Superior temporal gyrus (tissue), 1 donor: ENCODE measurements around the gene TNKS2.
"Not testable (repeated sequence)": the region's sequence is repeated elsewhere in the genome, so short reads cannot be mapped to it uniquely, and the experiment has no call there.

Experiments
- DNase-seq: peaks from one replicate; pipeline ENCODE4 v3.0.0-alpha.2; 2016; ENCODE audit errors: extremely low spot score

Gene TNKS2

DNA sequence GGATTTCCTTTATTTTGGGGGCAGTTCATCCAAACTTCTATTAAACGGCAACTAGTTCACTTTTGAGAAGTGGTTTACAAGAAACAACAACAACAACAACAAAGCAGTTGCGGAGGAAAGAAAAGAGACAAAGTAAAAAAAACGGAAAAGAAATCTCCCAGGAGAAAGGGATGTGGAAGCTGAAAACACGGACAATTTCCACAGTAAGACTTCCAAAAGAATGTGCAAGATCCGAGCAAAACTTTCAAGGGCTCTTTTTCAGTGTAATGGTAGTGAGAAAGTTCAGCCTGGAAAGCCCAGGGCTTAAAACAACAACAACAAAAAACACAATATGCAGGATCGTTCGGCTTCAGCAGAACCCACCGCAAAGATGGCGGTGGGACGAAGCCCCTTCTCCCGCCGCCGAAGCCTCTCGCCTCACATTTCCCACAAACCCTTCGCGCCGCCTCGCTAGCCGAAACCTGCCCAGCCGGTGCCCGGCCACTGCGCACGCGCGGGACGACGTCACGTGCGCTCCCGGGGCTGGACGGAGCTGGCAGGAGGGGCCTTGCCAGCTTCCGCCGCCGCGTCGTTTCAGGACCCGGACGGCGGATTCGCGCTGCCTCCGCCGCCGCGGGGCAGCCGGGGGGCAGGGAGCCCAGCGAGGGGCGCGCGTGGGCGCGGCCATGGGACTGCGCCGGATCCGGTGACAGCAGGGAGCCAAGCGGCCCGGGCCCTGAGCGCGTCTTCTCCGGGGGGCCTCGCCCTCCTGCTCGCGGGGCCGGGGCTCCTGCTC is at the start of gene TNKS2:
Gene TNKS2, plus strand, starts transcription at position 553 of the 775 bp plus-strand sequence. CDS start 265 bp downstream, outside the sequence.
- peak; percentile 94 for DNase-seq

DNA sequence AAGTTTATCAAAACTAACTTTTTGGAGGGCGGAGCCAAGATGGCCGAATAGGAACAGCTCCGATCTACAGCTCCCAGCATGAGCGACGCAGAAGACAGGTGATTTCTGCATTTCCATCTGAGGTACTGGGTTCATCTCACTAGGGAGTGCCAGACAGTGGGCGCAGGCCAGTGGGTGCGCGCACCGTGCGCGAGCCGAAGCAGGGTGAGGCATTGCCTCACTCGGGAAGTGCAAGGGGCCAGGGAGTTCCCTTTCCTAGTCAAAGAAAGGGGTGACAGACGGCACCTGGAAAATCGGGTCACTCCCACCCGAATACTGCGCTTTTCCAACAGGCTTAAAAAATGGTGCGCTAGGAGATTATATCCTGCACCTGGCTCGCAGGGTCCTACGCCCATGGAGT is 48.6 kb upstream of the TNKS2 start:
- not testable (repeated sequence) for DNase-seq

DNA sequence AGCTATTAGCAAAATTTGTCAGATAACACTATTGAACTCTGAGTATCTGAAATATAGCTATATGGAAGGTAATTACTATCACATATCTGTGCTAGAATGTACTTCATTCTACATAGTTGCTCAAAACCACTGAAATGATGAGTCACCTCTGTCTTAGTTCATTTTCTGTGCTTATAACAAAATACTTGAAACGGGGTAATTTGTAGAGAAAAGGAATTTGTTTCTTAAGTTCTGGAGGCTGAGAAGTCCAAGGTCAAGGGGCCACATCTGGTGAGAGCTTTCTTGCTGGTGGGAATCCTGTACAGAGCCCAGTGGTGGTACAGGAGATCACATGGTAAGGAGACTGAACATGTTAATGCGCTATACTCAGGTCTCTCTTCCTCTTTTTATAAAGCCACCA is 41.9 kb upstream of the TNKS2 start:
- no peak for DNase-seq

DNA sequence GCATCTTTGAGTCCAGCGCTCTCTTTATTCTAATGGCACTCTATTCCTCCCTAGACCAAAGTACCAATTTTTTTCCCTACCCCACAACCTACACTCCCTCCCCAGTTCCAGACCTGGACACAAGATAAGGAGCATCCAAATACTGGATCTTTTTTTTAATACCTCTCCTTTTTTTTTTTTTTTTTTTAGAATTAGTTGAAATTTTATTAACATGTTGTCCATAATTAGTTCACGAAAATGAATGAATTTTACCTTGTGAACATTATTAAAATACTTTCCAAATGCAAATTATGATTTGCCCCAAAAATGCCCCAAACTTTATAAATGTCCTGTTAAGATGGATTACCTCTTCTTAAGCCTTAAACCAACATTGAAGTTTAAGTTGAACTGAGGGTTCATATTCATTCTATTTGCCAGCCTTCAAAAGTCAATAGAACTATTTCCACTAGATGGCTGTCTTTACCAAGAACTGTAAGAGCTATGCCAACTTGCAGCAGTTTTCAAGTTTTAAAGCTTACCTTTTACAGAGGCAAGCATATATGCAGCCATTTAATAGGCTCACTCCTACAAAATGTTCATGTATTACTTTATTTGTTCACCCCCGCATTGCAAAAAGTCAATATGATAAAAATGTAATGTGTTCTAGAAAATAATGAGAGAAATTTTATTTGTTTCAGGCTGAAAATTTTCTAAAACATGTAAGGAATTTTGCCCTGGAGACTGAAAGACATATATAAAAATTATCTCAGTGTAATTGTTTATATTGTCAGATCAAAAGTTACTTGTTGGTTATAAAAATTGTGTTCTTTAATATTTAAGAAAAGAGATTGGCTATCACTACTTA is 39.7 kb upstream of the TNKS2 start:
- DNase-seq = peak; percentile 77

DNA sequence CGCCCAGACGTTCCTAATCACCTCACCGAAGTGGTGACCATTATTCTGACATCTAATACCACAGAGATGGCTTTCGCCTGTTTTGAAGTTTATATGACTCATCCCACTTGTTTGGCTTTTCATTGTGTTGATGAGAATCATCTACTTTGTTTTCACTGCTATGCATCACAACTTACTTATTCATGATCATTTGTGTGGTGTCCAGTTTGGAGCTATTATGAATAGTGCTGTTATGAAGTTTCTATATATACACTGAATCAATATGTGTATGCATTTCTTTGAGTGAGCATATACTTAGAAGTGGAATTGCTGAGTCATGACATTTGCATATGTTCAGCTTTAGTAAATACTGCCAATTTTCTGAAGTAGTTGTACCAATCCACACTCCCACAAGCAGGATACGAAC is 38.6 kb upstream of the TNKS2 start:
- DNase-seq = no peak

DNA sequence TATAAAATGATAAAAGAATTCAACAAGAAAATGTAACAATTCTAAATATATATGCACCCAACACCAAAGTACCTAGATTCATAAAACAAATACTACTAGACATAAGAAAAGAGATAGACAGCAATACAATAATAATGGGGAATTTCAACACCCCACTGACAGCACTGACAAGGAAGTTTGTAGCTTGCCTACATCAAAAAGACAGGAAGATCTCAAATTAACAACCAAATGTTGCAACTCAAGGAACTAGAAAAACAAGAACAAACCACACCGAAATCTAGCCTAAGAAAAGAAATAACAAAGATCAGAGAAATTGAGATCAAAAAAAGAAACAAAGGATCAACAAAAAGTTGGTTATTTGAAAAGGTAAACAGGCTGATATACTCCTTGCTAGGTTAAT is 36.5 kb upstream of the TNKS2 start:
- DNase-seq = no peak

DNA sequence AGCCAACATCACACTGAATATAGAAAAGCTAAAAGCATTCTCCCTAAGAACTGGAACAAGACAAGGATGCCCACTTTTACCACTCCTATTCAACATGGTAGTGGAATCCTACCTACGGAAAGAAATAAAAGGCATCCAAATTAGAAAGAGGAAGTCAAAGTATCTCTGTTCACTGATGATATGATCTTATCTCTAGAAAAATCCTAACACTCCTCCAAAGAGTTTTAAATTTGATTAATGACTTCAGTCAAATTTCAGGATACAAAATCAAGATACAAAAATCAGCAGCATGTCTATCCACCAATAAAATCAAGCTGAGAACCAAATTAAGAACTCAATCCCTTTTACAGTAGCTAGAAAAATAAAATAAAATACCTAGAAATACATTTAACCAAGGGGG is 35.3 kb upstream of the TNKS2 start:
- DNase-seq = no peak

DNA sequence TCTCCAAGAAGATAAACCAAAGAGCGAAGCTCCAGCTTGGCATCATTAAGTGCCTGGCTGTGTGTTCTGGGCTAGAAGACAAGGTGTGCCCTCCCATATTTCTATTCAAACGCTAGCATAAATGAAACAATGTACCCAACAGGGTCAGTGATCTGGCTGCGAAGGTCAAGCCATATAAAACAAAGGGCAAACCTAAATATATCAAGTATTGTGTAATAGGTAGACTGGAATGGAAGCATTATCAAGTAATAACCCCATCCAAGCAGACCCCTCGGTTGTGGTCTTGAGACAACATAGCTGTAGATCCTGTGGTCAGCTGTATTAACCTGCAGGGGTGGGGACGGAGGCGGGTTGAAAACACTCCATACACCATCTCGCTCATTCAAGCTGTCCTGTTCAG is 31.6 kb upstream of the TNKS2 start:
- no peak for DNase-seq

DNA sequence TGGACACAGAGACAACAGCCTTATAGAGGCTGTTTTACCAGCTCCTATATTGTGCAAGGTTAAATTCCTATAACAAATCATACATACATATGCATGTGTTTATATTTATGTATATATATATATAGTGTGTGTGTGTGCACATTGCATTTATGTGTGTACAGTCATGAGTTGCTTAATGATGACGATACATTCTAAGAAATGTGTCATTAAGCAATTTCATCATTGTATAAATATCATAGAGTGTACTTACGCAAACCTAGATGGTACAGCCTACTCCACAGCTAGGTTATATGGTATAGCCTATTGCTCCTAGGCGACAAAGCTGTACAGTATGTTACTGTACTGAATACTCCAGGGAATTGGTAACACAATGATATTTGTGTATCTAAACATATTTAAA is 30.1 kb upstream of the TNKS2 start:
- no peak for DNase-seq

DNA sequence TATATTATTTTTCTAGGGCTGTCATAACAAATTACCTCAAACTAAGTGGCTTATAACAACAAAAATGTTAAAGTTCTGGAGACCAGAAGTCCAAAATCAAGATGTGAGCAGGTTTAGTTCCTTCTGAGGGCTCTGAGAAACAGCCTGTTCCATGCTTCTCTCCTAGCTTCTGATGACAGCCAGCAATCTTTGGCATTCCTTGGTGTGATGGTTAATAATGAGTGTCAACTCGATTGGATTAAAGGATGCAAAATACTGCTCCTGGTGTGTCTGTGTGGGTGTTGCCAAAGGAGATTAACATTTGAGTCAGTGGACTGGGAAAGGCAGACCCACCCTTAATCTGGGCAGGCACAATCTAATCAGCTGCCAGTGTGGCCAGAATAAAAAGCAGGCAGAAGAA is 26.3 kb upstream of the TNKS2 start:
- no peak for DNase-seq

DNA sequence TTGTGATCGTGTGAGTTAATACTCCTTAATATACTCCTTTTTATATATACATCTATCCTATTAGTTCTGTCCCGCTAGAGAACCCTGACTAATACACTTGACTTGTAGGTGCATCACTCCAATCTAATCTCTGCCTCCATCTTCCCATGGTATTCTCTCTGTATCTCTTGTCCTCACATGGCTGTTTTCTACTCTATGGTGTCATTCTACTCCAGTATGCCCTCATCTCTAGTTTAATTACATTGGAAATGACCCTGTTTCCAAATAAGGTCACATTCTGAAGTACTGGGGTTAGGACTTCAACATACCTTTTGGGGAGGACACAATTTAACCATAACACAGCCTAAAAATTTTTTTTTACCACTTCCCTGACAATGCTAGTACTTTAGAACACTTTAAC is 25.8 kb upstream of the TNKS2 start:
- no peak for DNase-seq

DNA sequence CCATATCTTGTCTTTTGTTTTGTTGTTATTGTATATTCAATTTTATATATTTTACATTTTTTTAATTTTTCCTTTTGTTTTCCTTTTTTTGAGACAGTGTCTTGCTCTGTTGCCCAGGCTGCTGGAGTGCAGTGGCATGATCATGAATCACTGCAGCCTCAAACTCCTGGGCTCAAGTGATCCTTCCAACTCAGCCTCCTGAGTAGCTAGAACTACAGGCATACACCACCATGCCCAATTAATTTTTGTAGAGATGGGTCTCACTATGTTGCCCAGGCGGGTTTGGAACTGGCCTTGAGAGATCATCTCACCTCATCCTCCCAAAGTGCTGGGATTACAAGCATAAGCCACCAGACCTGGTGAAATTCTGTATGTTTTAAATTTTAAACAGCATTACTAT is 25.4 kb upstream of the TNKS2 start:
- DNase-seq = no peak

DNA sequence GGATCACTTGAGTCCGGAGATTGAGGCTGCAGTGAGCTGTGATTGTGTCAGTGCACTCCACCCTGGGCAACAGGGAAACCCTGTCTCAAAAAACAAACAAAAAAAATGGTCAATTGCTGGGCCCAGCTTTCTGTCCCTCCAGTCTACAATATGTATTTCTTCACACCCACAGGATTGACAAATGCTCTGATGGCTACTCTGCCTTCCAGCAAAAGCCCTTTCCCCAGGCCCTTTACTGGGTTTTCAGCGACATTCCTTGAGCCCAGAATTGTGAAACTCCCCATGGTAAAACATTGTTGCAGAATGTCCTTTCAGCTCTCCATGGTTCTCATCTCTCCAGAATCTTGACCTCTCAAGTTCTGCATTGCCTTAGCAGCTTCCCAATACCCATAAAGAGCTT is 23.7 kb upstream of the TNKS2 start:
- DNase-seq = no peak

DNA sequence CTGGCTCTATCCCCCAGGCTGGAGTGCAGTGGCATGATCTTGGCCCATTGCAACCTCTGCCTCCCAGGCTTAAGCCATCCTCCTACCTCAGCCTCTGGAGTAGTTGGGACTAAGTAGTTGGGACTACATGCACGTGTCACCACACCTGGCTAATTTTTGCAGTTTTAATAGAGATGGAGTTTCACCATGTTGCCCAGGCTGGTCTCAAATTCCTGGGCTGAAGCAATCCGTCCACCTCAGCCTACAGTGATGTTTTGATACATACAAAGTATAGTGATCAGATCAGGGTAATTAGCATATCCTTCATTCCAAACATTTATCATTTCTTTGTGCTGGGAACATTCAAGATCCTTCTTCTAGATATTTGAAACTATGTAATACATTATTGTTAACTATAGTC is 22.5 kb upstream of the TNKS2 start:
- DNase-seq = no peak

DNA sequence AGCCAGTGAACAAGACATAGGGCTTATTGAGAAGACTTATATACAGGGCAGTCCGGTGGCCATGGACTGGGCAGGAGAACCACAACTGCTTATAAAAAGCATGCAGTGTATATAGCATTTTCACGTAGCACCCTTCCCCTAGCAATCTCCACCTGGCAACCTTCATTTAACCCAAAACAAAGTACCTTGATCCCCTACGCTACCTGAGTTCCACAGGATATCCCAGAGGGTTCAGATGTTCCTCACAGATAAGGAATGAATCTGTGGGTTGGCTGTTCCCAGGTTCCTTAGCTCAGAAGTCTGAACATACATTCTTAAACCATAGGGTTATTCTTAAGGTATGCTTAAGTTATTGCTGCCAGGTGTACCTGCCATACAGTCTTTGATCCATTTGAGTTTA is 22.0 kb upstream of the TNKS2 start:
- DNase-seq = no peak

DNA sequence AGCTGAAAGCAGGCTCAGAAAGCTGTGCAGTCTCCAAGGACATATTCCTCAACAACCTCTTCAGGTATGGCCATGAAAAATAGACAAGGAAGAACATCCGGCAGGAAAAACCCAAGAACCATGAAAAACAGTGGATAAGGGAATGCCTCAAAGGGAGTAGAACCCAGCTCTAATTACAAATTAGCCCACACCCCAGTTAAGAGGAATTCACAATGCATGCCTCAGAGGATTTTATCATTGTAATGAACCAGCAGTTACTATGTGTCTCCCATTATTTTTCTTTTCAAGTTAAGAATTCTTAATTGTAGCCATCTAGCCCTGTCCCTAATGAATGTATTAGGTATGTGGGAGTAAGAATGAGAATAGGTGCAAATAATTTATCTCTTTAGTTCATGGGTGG is 19.7 kb upstream of the TNKS2 start:
- no peak for DNase-seq

DNA sequence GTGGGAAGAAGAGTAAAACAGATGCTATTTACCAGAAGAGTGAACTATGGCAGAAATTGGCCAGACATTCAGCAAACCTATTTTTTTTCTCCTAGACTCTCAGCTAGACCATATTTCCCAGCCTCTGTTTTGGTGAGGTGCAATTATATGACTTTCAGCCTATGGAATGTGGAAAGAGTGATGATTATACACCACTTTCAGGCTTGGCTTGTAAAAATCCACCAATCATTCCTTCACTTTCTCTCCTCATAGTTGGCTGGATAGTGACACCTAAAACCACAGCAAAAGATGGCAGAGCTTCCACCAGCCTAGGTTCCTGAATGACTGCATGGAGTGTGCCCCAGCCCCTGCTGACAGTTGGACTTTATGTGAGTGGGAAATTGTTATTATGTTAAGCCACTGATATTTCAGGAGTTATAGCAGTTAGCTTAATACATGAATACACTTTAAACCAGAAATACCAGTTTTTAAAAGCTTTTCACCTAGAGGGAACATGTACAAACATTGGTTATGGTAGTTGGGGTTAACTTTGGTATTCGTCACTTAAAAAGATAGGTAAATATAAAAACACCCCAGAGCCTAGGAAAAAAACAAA is 19.1 kb upstream of the TNKS2 start:
- no peak for DNase-seq

DNA sequence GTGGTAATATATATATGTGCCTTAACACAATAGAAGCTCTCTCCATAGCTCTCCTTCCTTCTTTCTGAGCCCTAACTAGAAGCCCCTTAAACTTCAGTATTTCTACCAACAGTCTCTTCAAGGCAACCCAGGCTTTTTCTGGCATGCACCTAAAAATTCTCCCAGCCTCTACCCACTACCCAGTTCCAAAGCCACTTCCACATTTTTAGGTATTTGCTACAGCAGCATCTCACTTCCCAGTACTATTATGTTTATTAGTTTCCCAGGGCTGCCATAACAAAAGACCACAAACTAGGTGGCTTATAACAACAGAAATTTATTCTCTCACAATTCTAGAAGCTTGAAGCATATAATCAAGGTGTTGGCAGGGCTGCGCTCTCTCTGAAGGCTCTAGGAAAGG is 15.7 kb upstream of the TNKS2 start:
- DNase-seq = no peak

DNA sequence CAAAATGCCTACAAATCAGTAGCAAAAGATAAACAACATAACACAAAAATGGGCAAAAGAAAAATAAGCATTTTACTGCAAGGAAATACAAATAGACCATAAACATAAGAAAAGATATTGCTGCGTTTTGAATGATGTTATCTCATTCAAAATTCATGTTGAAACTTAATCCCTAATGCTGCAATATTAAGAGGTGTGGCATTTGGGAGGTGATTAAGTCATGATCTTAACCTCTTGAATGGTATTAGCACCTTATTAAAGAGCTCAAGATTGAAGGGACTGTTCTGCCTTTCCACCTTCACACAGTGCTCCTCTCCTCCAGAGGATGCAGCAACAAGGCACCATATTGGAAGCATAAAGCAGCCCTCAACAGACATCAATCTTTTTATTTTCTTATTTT is 12.4 kb upstream of the TNKS2 start:
- DNase-seq = no peak

DNA sequence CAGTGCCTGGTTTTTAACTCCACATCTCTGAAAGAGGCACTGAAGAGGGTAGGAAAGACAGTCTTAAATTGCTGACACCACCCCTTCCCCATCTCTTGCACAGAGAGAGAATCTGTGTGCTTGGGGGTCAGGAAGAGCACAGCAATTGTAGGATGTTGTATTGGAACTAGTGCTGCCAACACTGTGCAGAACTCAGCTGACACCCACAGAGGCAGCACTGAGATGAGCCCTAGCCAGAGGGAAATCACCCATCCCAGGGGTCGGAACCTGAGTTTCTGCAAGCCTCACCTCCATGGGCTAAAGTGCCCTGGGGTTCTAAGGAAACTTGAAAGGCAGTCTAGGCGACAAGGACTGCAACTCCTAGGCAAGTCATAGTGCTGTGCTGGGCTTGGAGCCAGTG is 11.0 kb upstream of the TNKS2 start:
- DNase-seq = no peak

DNA sequence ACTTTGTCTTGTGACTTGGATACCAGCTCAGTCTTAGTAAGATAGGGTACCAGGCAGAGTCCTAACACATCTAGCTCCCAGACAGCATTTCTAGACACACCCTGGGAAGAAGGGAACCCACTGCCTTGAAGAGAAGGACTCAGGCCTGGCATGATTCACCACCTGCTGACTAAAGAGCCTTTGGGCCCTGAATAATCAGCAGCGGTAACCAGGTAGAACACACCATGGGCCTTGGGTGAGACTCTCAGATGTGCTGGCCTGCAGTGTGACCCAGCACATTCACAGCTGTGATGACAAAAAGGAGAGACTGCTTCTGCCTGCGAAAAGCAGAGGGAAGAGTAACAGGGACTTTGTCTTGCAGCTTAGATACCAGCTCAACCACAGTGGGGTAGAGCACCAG is 10.4 kb upstream of the TNKS2 start:
- DNase-seq = no peak

DNA sequence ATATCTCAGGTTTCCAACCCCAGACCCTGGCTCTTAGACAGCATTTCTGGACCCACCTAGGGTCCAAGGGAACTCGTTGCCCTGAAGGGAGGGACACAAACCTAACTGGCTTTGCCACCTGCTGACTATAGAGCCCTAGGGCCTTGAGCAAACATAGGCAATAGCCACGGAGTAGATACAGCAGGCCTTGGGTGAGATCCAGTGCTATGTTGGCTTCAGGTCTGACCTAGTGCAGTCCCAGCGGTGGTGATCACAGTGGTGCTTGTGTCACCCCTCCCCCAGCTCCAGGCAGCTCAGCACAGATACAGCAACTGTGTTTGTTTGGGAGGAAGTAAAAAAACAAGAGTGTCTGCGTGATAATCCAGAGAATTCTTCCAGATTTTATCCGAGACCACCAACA is 9.7 kb upstream of the TNKS2 start:
- no peak for DNase-seq
